GM04504 (cell line): Measurements from ENCODE around the gene AIG1.

Source experiments
- DNase-seq: peaks from one replicate; pipeline ENCODE4 v3.0.0-alpha.2; 2012; ENCODE audit warnings: low read depth

The AIG1 gene

DNA sequence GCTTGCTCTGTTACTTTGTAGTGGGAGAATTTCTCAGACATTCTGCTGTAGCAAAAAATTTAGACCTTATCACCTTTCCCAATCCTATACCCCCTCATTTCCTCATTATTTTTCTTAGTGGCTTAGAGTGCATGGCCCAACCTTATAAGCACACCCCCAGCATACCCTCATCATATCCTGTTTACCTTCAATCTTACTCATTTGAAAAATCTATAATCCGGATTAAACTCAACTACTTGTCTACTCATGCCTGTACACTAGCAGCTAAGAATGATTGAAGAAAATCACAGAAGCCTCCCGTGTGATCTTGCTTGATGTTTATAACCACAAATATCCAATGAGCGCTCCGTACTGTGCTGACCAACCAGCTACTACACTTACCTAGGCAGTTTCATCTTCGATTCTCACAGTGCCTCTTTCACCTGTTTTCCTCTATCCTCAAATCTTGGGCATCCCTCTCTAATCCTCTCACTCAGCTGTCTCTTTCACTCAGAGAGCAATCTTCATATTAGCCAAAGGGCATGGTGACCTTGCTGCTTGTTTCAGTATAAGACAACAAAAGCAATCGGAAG is 36.6 kb downstream of the AIG1 start:
- DNase-seq = no peak

DNA sequence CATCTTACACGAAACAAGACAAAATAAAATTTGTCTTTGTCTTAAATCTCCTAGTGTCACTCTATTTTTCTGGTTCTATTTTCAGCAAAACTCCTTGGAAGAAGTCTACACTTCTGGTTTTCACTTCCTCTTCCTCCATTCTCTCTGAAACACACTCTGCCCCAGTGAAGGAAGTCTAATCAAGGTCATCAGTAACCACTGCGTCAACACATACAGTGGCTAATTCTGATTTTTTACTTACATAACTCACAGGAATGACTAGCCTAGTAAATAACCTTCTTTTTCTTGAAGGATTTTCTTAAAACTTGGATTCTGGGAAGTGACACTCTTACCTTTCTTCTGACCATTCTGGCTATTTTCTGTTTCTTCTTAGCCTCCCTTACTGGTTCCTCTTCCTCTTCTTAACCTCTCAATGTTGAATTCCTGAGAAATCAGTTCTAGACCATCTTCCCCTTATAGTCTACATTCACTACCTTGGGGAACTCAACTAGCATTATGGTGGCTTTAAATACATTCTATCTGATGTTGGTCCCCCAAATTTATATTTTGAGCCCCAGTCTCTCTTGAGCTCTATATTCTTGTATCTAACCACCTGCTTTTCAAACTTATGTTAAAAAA is 37.5 kb downstream of the AIG1 start:
- no peak for DNase-seq

DNA sequence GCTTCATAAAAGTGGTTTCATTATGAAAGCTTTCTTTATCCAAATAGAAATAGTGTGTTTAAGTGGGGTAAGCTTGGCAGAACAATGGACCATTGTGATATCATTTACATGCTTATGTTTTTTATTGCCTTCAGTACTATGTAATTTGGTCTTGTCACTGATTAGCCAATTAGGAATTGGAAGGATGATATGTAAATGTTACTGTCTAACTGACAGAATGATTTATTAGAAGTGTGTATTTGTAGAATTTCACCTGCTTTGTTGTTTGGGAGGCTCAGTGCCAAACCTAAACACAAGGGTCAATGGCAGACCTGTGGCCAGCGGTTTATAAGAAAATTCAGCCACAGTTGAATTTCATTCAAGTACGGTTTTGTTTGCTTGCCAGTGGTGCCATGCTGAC is 39.0 kb downstream of the AIG1 start:
- DNase-seq = no peak

DNA sequence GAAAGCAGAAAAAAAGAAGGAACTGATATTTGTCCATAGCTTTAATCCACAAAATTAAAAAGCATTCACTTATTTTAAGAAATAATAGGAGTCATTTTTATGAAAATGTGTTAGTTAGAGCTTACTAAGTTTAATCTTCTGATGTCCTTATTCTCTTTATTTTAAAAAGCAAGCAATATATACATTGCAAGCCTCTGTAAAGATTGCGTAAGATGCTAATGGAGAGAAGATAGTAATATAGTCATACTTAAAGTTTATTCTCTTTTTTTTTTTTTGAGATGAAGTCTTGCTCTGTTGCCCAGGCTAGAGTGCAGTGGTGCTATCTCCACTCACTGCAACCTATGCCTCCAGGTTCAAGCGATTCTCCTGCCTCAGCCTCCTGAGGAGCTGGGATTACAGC is 39.7 kb downstream of the AIG1 start:
- no peak for DNase-seq

DNA sequence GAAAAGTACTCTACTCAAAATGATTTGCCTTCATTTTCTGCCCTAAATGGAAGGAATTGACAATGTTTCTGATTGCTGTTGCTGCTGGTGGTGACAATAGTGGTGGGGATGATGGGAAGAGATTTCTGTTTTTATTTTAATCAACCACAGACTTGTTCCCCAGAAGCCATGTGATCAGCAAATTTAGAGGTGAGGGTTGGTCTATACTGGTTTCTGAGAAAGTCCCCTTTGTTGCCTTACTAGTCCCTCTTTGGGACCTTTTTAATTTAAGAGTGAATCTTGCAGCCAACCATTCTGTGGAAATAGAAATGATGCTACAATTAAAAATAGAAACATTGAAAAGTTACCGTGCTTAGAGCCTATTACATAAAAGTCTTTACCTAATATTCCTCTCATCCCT is 43.2 kb downstream of the AIG1 start:
- no peak for DNase-seq

DNA sequence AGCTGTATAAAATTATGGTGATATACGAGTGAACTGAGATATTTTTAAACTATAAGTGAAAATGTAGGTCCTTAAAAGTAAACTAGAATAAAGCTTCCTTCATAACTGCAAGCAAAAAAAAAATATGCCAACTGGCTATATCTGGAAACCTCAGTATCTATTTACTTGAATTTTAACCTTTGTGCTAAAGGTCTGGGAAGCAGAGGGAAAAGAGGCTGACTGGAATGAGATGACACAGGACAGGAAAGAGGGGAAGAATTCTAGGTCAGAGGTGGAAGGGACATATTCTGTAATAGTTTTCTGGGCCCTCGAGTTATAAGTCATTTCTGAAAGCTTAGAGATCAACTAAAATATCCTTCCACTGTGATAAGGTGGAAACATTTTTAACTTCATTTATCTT is 46.8 kb downstream of the AIG1 start:
- no peak for DNase-seq

DNA sequence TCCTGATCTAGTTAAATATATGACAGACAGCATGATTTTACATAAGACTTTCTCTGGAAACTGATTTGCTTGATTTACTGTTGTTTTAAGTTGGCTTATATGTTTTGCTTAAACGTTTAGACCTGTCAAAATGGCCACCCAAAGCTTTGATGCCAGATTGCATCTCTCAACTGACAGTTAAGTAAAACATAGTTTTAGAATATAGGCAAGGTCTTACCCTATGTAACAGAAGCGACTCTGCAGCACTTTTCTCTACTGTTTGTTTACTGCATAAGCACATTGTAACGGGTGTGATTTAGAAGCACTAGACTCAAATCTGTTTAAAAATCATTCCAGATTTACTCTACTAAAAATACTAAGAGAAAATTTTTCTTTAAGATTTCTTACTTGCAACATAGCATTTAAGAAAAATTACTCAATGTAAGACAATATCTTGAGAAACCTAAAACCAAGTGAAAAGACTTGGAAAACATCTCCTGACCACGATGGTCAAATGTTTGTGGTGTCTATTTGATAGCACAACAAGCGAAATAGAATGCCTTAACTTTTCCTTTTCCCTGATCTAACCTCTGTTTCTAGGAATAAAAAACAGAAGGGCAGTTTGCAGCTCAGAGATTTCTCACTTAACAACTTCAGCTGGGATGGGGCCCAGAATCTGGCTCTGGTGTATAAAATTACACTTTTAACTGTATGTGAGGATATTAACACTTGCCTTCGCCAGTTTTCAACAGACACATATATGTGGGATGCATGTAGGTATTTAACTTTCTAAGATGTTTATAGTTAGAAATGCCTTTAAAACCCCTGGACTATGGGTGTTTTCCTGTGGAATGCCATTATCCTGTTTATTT is 47.4 kb downstream of the AIG1 start:
- no peak for DNase-seq

DNA sequence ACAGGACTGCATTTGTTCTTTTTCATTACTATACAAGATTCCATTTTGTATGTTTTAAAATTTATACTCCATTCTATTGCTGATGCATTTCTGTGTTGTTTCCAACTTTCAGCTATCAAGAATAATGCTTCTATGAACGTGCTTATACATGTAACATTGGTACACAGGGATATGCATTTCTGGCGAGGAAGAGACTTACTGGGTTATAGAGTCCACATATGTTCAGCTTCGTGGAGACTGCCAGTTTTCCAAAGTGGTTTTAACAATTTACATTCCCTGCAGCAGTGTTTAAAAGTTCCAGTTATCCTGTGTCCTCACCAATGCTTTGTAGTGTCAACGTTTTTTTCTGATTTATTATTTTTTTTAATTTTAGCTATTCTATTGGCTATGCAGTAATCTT is 48.5 kb downstream of the AIG1 start:
- no peak for DNase-seq

DNA sequence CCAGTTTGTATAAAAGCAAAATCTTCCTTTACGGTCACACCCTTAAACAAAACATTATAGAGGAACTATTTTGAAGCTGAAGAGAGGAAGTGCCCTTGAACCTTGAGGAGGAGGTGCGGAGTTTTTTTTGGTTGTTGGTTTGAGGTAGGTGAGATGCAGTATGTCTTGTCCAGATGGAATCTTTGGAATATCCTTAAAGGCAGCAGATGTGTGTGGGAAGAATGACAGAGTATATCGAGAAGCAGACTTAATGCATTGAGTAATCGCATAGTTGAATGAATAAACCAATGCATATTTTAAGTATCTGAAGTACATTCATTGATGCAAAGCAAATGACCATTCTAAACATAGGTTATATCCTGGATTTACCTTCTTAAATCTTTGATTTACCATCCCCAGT is 49.9 kb downstream of the AIG1 start:
- no peak for DNase-seq

DNA sequence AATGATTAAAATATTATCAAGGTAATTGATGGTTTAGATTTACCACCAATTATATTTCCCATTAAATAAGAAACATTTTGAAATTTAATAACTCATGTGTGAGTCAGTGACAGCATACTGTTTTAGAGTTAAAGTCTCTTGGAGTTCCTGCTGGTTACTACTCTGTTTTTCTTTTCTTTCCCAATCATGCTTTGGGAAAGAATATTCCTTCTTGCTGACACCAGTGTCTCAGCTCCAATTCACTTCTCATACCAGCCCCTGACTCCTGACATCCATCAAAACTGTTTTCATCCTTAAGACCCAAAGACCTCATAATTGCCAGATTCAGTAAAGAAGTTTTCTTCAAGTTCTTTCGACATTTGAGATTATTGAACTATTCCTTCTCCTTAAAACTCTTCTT is 50.3 kb downstream of the AIG1 start:
- DNase-seq = no peak

DNA sequence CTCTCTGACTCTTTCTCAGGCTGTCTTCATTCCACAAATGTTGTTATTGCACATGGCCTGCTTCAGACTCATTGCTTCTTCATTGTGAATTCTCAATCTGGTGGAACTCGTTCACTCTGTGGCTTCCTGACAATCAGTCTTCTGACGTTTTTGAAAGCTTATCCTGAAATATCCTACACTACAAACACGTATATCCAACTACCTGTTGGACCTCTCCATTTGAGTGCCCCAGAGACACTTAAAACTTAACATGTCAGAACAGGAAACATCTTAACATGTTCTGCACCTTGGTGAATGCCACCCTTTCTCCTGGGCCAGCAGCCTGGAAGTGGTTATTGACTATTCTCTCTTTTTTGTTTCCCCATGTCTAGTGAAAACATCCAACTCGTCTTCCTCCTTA is 50.8 kb downstream of the AIG1 start:
- no peak for DNase-seq

DNA sequence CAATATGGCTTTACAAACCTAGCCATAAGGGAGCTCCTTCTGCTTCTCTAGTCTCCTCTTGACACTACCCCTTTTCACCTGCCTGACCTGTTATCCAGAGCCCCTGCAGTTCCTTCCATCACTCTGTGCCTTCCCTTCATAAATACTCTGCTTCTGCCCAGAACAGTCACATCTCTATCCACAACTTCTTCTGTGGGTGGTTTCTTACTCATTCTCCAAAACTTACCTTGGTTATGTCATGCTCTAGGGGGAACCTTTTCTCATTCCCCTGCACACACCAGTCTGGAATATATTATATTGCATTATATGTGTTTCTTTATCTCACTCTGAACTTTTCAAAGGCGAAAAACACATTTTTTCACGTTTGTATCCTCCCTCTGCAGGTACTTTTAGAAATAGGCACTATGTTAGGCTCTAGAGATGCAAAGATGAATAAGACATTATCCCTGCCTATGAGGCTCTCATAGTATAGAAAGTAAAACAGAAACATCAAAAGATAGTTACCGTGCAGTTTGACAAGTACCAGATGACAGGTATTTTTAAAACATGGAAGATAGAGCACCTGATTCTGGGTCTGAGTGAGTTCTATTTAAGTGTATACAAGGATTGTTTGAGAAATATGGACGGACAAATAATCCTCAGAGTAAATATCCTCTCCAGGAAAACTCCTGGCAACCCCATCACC is 51.5 kb downstream of the AIG1 start:
- no peak for DNase-seq

DNA sequence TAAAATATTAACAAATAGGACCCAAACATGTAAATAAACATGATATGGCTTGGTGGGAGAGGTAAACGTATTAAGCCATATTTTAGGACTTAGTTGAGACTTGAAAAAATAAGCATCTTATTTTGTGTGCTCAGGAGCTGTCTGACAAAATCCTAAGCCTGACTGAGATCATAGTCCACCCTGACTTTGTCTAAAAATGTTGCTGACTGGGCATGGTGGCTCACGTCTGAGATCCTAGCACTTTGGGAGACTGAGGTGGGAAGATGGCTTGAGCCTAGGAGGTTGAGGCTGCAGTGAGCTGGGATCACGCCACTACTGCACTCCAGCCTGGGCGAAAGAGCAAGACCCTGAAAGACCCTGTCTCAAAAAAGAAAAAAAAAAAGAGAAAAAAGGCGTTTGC is 52.1 kb downstream of the AIG1 start:
- DNase-seq = no peak

DNA sequence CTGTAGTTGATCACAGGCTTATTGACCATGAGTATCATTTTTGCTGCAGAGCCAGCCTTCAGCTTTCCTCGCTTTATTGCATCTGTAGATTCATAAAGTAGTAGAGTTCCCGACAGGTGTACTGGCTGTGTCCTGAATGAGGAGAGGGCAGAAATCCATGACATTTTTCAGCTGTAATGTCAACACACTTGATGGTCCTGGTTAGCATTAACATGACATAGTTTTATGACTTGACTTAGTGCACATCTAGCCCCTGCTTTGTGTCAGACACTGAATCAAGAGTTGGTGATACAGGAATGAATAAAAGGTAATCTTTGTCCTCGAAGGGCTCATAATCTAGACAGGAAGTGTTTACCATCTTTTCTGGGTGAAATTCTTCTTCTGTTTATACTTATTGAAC is 55.0 kb downstream of the AIG1 start:
- DNase-seq = no peak

DNA sequence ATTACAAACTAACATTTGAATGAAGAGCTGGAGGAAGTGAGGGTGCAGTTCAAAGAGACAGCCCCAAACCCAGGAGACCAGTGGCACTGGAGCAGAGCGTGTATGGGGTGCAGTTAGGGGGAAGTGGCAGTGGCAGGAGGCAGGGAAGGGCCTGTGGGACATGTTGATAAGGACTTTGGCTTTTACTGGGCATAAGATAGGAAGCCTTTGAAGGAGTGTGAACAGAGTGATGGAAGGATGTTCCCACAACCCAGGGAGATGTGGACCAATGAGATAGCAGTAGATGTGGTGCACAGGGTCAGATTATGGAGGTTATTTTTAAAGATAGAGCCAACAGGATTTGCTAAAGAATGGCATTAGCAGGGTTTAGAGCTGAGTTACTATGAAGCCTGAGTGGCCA is 56.4 kb downstream of the AIG1 start:
- no peak for DNase-seq

DNA sequence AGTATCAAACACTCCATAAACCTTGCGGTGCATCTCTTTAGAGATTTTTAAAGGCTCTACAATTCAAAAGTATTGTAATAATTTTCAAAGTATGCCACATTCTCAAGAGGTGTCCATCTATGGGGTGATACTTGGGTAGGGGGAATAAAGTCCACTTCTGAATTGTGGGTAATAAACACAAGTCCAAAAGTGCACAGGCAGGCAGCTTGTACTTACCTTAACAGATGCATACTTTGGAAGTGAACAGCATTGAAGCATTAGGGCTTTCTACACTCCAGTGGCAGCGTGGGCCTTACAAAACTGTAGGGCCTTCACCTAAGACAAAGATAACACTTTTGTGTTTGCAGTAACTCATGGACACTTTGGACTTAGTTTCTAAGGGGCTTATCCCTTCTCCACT is 58.6 kb downstream of the AIG1 start:
- DNase-seq = no peak

DNA sequence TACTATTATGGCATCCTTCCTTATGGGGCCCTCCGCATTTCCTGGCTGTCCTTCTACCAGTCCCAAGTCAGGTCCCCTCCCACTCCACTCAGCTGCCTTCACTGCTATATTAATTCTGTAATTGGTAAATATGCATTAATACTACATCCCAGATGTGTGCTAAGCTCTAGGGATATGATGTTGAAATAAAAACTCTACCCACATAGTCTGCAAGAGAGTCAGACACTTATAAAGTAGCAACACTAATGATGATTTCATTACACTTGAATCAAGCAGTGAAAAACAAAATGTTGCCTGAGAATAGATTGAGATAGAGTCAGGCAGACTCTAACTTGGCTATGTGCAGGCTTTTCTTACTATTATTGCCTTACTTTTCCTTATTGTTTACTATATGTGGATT is 62.4 kb downstream of the AIG1 start:
- DNase-seq = no peak

DNA sequence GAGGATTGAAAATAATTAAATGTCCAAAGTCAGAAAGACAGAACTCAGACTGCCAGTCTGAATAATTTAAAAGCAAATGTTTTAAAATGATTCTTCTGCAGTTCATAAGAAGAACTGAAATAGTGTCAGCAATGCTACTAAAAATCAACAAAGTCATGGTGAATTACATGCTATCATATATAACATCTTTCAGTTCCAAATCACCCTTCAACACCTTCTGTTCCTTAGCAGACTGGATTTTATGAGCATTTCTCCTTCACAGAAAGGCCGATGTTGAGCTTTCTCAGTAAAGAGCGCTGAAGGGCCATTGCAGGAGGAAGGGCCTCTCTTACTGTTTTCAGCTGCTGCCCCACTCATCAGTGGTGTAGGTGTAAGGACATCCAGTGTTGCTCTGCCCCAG is 63.3 kb downstream of the AIG1 start:
- no peak for DNase-seq

DNA sequence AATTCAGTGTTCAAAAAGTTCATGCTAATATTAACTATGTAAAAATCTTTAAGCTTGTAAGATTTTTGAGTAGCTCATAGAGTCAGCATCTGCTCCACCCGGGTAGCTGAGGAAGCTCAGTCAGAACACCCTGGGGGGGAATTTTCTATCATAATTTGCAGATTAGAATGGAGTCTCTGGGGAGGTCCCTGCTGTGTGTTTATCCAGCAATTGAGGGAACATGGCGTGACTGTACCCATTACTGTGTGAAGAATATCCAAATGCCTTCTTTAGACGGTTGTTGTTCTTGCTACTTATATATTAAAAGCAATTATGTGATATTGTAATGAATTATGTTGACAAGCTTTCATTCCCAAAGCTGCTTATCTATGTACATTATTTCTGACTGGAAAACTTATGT is 64.8 kb downstream of the AIG1 start:
- DNase-seq = no peak

DNA sequence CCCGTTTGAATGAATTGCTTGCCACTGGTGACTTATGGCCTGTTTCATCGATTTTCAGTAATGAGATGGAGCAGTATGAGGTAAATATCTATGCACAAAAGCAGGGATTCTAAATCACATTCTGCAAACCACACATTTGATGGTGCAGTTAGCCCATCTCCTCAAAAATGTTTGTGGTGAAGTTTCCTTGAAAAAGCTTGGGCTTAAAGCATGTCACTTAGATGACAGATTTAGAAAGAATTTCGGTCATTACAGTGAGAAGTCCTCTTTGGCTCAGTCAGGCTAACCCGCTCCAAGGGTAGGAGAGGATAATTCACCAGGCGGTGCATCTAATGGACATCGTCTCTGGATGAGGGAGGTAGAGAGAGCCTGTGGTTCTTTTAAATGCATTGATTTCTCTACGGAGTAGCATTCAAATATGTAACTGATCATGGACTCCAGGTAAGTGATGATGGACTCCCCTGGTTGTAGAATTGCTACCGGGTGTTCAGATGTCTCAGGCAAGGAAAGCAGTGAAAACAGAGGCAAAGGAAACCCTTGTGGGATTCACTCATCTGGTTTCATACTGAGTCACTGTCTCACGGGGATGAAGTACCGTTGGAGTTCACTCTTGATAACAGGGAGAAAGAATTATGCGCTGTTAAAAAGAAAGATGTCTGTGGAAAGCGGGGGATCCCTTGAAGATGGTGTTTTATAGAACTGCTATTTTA is 65.3 kb downstream of the AIG1 start:
- DNase-seq = peak; percentile 56

DNA sequence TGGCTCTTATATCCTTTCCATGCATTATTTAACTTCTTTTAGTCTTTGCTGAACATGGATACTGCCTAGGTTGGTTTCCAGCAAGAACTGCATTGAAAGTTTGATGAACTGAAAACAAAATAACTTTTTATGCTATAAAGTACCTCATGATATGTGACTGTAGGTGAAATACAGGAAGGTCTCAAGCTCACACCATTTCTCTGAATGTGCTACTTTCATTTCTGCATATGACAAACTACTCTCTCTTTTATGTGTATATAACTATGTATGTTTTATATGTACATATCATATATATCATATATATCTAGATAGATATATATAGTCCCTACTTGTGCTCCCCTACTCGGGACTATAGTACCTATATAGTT is 65.9 kb downstream of the AIG1 start:
- DNase-seq = no peak

DNA sequence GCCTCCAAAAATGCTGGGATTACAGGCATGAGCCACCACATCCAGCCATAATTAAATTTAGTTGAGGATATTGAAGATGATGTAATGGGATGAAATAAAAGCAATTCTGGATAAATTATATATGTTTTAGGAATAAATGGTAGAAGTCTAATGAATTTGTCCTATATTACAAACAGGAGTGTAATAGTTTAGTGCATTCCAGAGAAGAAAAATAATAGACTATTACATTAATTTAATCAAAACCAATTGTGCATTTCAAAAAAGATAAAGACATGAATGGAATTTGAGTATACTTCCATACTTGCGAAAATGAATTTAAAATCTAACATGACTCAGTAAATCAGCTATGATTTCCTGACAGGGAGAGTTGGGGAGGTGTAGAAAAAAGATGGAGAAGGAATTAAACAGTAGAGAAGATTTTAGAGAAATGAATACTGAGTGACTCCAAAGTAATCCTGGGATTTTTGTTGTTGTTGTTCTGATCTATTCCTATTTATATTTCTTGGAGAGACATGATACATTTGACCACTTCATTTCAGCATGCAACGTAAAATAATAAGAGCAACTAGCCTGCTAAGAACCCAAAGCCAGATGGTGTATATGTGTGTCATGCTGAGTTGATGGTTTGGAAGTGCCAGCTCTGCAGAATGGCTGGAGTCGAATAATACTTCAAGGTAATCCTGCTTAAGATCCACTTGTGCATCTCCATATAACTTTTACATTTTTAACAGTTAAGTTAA is 67.4 kb downstream of the AIG1 start:
- DNase-seq = no peak
